Epithelial cell of esophagus (primary cell): ENCODE data around the gene GPR31.

Experiments
- DNase-seq: peaks from one replicate; pipeline ENCODE4 v3.0.0; 2010; ENCODE audit warnings: low read depth
- H3K4me3 ChIP-seq: 2 replicates; pipeline ENCODE4 v1.5.1; 2011; ENCODE audit warnings: mild to moderate bottlenecking, low read length, control low read depth
- TF ChIP-seq, protein P1 (sequence below): IDR thresholded peaks from 2 replicates; pipeline ENCODE4 v1.5.1; 2011; ENCODE audit warnings: low read depth, mild to moderate bottlenecking, low read length, control low read depth, inconsistent platforms; ENCODE audit not compliant: insufficient read depth; ENCODE audit errors: missing control alignments

GPR31 gene

DNA sequence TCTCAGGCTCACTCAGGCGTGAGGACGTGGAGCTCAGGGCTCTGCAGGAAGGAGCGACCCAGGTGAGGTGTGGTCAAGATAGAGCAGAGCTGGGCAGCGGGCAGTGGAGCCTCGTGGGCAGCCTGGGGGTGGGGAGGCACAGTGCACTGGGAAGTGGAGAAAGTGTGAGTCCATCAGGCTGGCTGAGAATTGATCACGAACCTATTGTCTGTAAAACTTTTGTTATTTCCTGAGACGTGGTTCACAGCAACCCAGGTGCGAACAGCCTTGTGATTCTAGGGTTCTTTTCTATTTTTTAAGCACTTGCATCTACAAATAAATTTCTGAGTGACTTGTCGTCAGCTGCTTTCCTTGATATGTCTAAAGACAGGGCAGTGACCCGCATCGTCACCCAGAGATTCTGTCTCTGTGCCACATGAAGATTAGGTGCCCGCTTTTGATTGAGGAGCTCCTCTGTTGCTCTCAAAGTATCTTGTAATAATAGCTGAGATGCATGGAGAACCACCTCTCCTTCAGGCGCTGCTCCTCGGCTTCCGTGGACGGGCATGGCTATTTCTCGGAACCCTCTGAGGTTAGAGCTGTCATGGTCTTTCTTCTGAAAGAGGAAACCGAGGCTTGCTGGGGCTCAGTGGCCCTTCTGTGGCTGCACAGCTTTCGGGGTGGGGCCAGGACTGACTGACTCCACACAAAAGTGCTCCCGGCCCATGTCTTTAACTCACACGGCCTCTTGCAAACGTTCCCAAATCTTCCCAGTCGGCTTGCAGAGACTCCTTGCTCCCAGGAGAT lies 35.5 kb downstream of the GPR31 start:
- H3K4me3 ChIP-seq = no peak overlapping the region
- TF ChIP-seq, protein P1, sequence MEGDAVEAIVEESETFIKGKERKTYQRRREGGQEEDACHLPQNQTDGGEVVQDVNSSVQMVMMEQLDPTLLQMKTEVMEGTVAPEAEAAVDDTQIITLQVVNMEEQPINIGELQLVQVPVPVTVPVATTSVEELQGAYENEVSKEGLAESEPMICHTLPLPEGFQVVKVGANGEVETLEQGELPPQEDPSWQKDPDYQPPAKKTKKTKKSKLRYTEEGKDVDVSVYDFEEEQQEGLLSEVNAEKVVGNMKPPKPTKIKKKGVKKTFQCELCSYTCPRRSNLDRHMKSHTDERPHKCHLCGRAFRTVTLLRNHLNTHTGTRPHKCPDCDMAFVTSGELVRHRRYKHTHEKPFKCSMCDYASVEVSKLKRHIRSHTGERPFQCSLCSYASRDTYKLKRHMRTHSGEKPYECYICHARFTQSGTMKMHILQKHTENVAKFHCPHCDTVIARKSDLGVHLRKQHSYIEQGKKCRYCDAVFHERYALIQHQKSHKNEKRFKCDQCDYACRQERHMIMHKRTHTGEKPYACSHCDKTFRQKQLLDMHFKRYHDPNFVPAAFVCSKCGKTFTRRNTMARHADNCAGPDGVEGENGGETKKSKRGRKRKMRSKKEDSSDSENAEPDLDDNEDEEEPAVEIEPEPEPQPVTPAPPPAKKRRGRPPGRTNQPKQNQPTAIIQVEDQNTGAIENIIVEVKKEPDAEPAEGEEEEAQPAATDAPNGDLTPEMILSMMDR = no peak
- no peak for DNase-seq

DNA sequence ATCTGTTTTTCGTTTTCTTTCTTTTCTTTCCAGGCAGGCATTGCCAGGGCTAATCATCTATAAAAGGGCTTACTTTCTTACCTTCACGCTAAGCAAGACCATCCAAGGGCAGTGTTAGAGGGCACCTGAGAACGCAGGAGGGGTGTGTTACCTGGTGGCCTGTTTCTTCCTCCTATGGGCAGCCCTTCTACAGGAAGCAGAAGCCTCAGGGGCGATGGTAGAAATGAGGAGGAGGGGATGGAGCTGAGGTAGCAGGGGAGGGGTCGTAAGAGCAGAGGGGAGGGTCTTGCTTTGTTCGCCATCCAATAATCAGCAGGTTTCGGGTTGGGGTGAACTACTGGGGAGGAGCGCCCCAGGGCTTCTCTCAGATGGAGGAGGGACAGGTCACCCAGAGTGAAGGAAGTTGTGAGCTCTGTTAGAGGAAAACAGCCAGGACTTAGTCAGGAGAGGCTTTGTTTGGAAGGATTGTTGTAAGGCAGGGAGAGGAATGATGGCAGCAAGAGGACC lies 36.4 kb downstream of the GPR31 start:
- H3K4me3 ChIP-seq = no peak overlapping the region
- TF ChIP-seq, protein P1 = no peak
- no peak for DNase-seq

DNA sequence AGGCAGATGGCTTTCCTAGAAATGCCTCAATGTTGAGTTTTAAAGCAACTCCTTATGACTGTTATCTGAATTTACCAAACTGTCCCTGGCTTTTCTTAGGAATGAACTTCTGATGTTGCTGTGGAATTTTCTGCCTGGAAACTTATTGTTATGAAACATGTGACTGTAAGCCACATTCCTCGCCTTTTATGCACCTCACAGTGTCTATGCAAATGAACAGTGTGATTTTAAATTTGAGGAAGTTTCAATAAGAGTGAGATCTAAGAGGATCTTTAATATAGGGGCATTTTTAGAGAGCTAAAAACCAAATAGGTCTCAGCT lies 37.2 kb downstream of the GPR31 start:
- H3K4me3 ChIP-seq = no peak overlapping the region
- DNase-seq = no peak
- TF ChIP-seq, protein P1 = no peak

DNA sequence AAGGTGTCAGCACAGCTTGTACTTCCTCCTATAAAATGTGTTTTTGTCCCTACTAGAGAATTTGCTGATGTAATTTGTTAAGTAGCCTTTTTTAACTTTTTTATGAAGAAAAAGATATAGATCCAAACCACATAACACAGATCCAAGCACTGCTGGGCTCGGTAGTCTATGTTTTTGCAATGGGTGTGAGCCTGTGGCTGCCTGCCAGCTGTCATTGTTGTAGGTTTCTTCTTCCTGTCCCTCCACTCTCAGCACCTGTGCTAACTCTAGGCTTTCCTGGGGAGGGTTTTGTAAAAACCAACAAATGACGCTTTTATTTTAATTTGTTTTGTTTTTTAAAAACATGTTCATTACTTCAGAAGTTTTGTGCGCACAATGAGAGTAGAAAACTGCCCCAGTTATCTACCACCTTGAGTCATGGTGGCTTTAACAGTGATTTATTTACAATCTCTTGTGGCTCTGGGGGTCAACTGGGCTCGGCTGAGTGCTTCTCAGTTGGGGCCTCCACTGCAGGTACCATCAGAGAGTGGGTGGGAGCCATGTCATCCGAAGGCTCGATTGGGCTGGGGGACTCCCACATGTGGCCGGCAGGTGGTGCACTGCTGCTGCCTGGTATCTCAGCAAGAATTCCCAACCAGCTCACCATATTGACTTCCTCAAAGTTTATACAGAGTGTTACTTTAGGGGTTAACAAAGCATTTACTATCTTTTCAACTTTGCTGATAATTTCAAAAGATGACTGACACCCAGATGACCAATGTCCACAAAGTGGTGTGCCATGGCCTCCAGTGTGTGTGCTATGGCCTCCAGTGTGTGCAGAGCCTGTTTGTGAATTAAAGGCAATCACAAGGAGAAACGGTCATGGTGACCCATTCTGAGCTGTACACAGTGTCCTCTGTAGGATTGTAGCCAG lies 37.9 kb downstream of the GPR31 start:
- TF ChIP-seq, protein P1 = no peak
- H3K4me3 ChIP-seq = no peak overlapping the region
- DNase-seq = no peak

DNA sequence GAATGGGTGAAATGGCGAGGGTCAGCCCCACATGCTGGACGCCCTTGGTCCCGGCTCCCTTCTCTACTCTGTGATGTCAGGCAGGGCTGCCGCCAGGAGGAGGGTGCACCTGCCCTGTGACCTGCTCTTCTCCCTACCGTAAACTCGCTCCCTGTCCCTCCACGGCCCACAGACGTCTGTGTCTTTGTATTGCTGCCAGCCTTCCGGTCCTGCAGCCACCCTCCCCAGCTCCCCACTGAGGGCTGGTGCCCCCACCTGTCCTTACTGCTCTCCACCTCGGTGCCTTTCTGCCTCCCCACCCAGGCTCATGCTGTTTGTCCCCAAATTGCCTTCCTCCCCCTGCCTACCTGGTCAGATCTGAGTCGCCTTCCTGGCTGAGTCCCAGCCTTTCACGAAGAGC lies 38.9 kb downstream of the GPR31 start:
- H3K4me3 ChIP-seq = no peak overlapping the region
- DNase-seq = no peak
- TF ChIP-seq, protein P1 = no peak

DNA sequence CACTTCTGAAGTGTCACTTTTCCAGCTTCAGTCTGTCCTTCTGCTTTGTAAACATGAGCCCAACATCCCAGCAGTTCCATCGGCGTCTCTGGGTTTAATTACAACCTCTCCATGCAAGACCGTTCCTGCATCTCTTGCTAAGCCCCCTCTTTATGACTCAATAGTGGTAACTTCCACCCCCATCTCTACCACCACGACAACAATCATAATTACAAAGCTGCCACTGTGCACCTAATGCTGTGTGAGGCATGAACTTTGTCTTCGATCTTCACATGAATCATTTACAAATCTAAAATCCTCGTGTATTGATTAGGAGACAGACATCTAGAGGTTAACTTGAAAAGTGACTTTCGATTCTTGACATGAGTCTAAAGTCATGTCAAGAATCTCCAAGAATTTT lies 39.8 kb downstream of the GPR31 start:
- TF ChIP-seq, protein P1 = no peak
- no peak for DNase-seq
- H3K4me3 ChIP-seq = no peak overlapping the region
